K562 (cell line): ENCODE measurements around the gene ACOT13. TPM values are rescaled to one million over a fixed set of nuclear protein-coding genes. Genes with fewer than 3 reads are reported as not detected.
A peak's percentile ranks its signal among the peaks of the same experiment; 100 is the strongest.

ENCODE experiments used
- BRD9 ChIP-seq: fragments of 450-650 bp; IDR thresholded peaks from 2 replicates; pipeline ENCODE4 v1.6.1; 2018; ENCODE audit warnings: low read depth; ENCODE audit not compliant: partially characterized antibody
- ETS2 ChIP-seq: IDR thresholded peaks from 2 replicates; pipeline ENCODE4 v1.6.1; 2016; ENCODE audit warnings: borderline replicate concordance, missing genetic modification characterization, mild to moderate bottlenecking, moderate library complexity, missing compliant biosample characterization; ENCODE audit not compliant: poor library complexity, severe bottlenecking
- GTF2E2 ChIP-seq: fragments of 200-800 bp; sonication (Bioruptor generic); IDR thresholded peaks from 2 replicates; pipeline ENCODE4 v1.6.1; 2016; ENCODE audit warnings: missing genetic modification characterization, missing compliant biosample characterization
- HDGF ChIP-seq: fragments of 450-650 bp; IDR thresholded peaks from 2 replicates; pipeline ENCODE4 v1.6.1; 2016
- MTA1 ChIP-seq: fragments of 450-650 bp; IDR thresholded peaks from 2 replicates; pipeline ENCODE4 v1.6.1; 2017; ENCODE audit warnings: borderline replicate concordance
- PHTF2 ChIP-seq: fragments of 250-450 bp; sonication (Bioruptor Pico); IDR thresholded peaks from 2 replicates; pipeline ENCODE4 v1.5.0; 2021; ENCODE audit warnings: mild to moderate bottlenecking
- RBM39 ChIP-seq: fragments of 200-400 bp; formaldehyde crosslinking; optimal IDR thresholded peaks from 2 replicates; pipeline ENCODE3; 2018; ENCODE audit warnings: low read depth, low read length
- RFX1 ChIP-seq: fragments of 450-650 bp; IDR thresholded peaks from 2 replicates; pipeline ENCODE4 v1.6.1; 2016; ENCODE audit warnings: mild to moderate bottlenecking, moderate library complexity
- RNF2 ChIP-seq: sonication (generic); IDR thresholded peaks from 2 replicates; pipeline ENCODE4 v1.6.1; 2016
- SNRNP70 ChIP-seq: fragments of 200-400 bp; formaldehyde crosslinking; optimal IDR thresholded peaks from 2 replicates; pipeline ENCODE3; 2017; ENCODE audit warnings: low read depth, low read length
- ZNF551 ChIP-seq: fragments of 250-450 bp; sonication (Bioruptor Pico); IDR thresholded peaks from 2 replicates; pipeline ENCODE4 v1.5.0; 2021; ENCODE audit warnings: mild to moderate bottlenecking, moderate library complexity
- polyA plus RNA-seq, 8 experiments: library from polyadenylated mRNA; depleted of rRNA in 4 of 8; stranded (reverse) in 5 of 8; unstranded in 3 of 8; fragments of >200 nt; fragmentation: Nextera tagmentation in 2 of 8; fragmentation: Illumina TruSeq in 1 of 8; extraction: Ambion mirVana in 2 of 8; extraction: Trizol in 1 of 8; gene quantifications; 2 replicates each; pipeline versions ENCODE4 v1.2.1 to v1.2.3, GENCODE V29; 2011 to 2014; ENCODE audit warnings: inconsistent platforms in 1 of 8, missing spikeins in 1 of 8
- total RNA-seq, 7 experiments: library from RNA; depleted of rRNA in 6 of 7; stranded (reverse); fragments of >200 nt in 6 of 7; fragmentation: Illumina TruSeq in 2 of 7; extraction: Trizol in 2 of 7; gene quantifications; 2 replicates each; pipeline versions ENCODE4 v1.2.1 to v1.2.3, GENCODE V29; 2011 to 2021; ENCODE audit warnings: low replicate concordance in 1 of 7
- TF ChIP-seq, protein P1 (sequence below): fragments of 250-450 bp; sonication (Bioruptor Pico); IDR thresholded peaks from 2 replicates; pipeline ENCODE4 v1.8.0; 2021; ENCODE audit warnings: moderate library complexity, mild to moderate bottlenecking, inconsistent platforms
- TF ChIP-seq, protein P2 (sequence below): sonication (generic); formaldehyde crosslinking; IDR thresholded peaks from 2 replicates; pipeline ENCODE4 v1.8.1; 2022; ENCODE audit warnings: missing genetic modification reagents
- TF ChIP-seq, protein P3 (sequence below): sonication (generic); formaldehyde crosslinking; IDR thresholded peaks from 2 replicates; pipeline ENCODE4 v1.9.0; 2022; ENCODE audit warnings: mild to moderate bottlenecking, missing genetic modification reagents
- TF ChIP-seq, protein P4 (sequence below): fragments of 450-650 bp; IDR thresholded peaks from 2 replicates; pipeline ENCODE4 v1.6.1; 2017; ENCODE audit warnings: antibody characterized with exemption
- TF ChIP-seq, protein P5 (sequence below): IDR thresholded peaks from 2 replicates; pipeline ENCODE4 v1.6.1; 2012; ENCODE audit warnings: low read depth, low read length, improper control_type of control experiment, borderline replicate concordance
- TF ChIP-seq, protein P6 (sequence below): fragments of 450-650 bp; IDR thresholded peaks from 2 replicates; pipeline ENCODE4 v1.6.1; 2018; ENCODE audit warnings: mild to moderate bottlenecking, low read depth; ENCODE audit not compliant: partially characterized antibody

ACOT13 gene
- total and polyA plus RNA-seq, 9 of the 15 experiments (the other 6 are each of a cell fraction or from before 2014, with no cell fraction given) = 14.1 to 129 (median 65.7) TPM

DNA sequence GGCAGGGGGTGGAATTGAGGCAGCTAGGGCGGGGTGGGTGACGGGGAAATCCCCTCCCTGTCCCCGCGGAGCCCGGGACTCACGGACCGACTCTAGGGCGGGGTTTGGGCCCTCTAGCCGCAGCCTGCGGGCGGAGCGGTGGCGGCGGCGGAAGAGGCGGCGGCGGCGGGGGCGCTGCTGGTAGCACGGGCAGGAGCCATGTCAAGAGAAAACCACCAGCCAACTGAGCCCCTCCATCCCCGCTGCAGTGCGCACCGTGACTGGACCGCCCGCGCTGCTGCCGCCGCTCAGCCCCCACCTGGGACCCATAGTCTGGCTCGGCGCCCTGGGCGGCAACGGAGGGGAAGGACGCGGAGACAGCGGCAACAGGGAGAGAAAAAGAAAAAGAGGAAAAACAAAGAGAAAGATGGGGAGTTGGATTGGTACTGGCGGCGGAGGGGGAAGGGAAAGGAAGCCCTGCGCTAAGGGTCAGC lies 53.3 kb downstream of the ACOT13 start (continued):
- TF ChIP-seq, protein P1, sequence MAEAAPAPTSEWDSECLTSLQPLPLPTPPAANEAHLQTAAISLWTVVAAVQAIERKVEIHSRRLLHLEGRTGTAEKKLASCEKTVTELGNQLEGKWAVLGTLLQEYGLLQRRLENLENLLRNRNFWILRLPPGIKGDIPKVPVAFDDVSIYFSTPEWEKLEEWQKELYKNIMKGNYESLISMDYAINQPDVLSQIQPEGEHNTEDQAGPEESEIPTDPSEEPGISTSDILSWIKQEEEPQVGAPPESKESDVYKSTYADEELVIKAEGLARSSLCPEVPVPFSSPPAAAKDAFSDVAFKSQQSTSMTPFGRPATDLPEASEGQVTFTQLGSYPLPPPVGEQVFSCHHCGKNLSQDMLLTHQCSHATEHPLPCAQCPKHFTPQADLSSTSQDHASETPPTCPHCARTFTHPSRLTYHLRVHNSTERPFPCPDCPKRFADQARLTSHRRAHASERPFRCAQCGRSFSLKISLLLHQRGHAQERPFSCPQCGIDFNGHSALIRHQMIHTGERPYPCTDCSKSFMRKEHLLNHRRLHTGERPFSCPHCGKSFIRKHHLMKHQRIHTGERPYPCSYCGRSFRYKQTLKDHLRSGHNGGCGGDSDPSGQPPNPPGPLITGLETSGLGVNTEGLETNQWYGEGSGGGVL (CRISPR knock-in tag) = no peak
- TF ChIP-seq, protein P2, sequence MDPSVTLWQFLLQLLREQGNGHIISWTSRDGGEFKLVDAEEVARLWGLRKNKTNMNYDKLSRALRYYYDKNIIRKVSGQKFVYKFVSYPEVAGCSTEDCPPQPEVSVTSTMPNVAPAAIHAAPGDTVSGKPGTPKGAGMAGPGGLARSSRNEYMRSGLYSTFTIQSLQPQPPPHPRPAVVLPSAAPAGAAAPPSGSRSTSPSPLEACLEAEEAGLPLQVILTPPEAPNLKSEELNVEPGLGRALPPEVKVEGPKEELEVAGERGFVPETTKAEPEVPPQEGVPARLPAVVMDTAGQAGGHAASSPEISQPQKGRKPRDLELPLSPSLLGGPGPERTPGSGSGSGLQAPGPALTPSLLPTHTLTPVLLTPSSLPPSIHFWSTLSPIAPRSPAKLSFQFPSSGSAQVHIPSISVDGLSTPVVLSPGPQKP (CRISPR knock-in tag) = no peak
- peak; percentile 51 for TF ChIP-seq BRD9
- no peak for TF ChIP-seq RBM39
- TF ChIP-seq, protein P3, sequence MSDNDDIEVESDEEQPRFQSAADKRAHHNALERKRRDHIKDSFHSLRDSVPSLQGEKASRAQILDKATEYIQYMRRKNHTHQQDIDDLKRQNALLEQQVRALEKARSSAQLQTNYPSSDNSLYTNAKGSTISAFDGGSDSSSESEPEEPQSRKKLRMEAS (CRISPR knock-in tag) = no peak
- TF ChIP-seq RFX1 = no peak
- TF ChIP-seq HDGF = no peak
- TF ChIP-seq, protein P4, sequence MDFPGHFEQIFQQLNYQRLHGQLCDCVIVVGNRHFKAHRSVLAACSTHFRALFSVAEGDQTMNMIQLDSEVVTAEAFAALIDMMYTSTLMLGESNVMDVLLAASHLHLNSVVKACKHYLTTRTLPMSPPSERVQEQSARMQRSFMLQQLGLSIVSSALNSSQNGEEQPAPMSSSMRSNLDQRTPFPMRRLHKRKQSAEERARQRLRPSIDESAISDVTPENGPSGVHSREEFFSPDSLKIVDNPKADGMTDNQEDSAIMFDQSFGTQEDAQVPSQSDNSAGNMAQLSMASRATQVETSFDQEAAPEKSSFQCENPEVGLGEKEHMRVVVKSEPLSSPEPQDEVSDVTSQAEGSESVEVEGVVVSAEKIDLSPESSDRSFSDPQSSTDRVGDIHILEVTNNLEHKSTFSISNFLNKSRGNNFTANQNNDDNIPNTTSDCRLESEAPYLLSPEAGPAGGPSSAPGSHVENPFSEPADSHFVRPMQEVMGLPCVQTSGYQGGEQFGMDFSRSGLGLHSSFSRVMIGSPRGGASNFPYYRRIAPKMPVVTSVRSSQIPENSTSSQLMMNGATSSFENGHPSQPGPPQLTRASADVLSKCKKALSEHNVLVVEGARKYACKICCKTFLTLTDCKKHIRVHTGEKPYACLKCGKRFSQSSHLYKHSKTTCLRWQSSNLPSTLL = no peak
- TF ChIP-seq, protein P5, sequence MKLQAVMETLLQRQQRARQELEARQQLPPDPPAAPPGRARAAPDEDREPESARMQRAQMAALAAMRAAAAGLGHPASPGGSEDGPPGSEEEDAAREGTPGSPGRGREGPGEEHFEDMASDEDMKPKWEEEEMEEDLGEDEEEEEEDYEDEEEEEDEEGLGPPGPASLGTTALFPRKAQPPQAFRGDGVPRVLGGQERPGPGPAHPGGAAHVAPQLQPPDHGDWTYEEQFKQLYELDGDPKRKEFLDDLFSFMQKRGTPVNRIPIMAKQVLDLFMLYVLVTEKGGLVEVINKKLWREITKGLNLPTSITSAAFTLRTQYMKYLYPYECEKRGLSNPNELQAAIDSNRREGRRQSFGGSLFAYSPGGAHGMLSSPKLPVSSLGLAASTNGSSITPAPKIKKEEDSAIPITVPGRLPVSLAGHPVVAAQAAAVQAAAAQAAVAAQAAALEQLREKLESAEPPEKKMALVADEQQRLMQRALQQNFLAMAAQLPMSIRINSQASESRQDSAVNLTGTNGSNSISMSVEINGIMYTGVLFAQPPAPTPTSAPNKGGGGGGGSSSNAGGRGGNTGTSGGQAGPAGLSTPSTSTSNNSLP = no peak
- no peak for TF ChIP-seq SNRNP70
- no peak for TF ChIP-seq PHTF2 (CRISPR knock-in tag)
- no peak for TF ChIP-seq MTA1
- TF ChIP-seq ZNF551 = no peak
- no peak for TF ChIP-seq ETS2 (tag)
- TF ChIP-seq, protein P6, sequence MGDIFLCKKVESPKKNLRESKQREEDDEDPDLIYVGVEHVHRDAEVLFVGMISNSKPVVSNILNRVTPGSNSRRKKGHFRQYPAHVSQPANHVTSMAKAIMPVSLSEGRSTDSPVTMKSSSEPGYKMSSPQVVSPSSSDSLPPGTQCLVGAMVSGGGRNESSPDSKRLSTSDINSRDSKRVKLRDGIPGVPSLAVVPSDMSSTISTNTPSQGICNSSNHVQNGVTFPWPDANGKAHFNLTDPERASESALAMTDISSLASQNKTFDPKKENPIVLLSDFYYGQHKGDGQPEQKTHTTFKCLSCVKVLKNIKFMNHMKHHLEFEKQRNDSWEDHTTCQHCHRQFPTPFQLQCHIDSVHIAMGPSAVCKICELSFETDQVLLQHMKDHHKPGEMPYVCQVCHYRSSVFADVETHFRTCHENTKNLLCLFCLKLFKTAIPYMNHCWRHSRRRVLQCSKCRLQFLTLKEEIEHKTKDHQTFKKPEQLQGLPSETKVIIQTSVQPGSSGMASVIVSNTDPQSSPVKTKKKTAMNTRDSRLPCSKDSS = no peak
- no peak for TF ChIP-seq RNF2
- no peak; the same call in 1 of the 2 replicates for TF ChIP-seq GTF2E2 (tag)
